ENCODE measurements around the gene SNX17. TPM values are rescaled to one million over a fixed set of nuclear protein-coding genes. Genes with fewer than 3 reads are reported as not detected.

The SNX17 gene
- total RNA-seq, 1 experiment from 2014 or later: 88.7 TPM

GRCh38 chr2:27363933-27364332 is 6.5 kb upstream of the SNX17 start:
- DNase-seq (ENCODE audit: extremely low read depth, low read depth): no peak

- DNase-seq (ENCODE audit: extremely low read depth, low read depth): peak; percentile 28
These were observed 868 bp upstream of the SNX17 start for GRCh38 chr2:27369471-27370025.

DNA sequence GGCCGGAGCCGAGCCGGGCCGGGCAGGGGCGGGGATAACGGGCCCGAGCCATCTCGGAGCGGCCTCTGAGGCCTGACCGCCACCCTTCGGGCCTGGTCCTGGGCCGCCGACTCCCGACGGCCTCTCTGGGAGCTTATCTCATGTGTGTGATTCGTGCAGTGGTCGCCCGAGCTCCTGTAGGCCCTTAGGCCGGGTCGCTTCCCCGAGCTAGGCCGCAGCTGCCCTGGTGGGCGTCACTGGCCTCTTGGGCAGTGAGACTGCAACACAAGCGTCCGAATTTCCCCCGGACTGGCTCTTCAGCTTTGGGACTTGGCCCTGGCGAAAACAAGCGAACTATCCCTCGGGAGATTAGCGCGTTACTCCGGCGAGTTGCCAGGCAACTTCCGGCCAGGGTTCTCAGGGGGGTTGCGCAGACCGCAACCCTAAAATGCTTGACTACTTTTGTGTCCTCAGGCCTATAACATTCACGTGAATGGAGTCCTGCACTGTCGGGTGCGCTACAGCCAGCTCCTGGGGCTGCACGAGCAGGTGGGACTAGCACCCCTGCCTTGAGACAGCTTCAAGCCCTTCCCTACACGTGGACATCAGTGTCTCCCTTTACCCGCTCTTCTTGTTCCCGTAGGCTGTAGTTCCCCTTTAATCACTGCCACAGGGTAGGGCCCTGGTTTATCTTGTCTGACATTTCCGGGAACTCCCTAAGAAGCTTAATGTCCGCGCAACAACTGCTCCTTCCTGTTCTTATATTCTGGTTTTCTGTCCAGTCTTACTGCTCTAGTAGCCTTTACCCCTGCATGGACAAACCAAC is 602 bp downstream of the SNX17 start:
- DNase-seq (ENCODE audit: extremely low read depth, low read depth): no peak

DNA sequence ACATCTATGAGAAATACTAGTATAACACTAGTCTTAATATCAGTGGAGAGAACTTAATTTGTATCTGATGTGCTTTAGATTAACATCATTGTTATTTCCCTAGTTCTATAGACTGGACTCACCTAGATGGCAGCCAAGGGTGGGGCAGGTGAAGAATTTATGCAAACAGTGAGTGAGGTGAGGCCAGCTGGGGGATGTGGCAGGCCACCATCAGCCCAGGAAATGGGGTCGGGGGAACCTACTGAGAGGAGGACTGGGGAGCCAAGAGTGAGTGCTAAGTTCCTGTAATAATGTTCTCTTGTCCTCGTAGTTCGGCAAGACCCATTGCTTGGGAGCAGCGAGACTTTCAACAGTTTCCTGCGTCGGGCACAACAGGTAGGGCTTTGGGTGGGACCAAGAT is 2.5 kb downstream of the SNX17 start:
- no peak for DNase-seq (ENCODE audit: extremely low read depth, low read depth)

GRCh38 chr2:27373567-27373966 is 3.2 kb downstream of the SNX17 start:
- no peak for DNase-seq (ENCODE audit: extremely low read depth, low read depth)

GRCh38 chr2:27375513-27376099 is 5.2 kb downstream of the SNX17 start:
- DNase-seq (ENCODE audit: extremely low read depth, low read depth): no peak

DNA sequence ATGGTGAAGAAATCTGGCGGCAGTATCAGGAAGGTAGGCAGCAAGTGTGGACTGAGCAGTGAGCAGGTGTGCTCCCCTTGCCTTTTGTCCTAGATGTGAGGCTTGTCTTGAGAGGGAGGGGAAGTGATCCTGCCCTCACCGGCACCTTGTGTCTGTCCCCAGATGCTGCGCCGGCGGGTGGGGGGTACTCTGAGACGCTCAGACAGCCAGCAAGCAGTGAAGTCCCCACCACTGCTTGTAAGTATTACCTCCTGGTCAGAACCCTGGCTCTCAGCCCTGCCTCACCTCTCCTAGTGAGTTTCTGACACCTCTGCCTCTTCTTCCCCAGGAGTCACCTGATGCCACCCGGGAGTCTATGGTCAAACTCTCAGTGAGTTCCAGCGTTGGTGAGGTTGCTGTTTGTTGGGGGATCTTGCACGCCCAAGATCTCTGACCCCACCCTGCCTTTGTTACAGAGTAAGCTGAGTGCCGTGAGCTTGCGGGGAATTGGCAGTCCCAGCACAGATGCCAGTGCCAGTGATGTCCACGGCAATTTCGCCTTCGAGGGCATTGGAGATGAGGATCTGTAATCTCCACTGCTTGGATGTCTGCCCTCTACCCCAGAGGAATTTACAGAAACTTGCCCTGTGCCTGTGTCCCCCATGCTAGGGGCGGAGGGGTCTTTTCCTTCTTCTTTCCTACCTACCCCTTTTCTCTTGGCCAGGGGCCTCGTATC is 5.9 kb downstream of the SNX17 start:
- DNase-seq (ENCODE audit: extremely low read depth, low read depth): no peak

GRCh38 chr2:27376866-27377617 is 6.6 kb downstream of the SNX17 start:
- no peak for DNase-seq (ENCODE audit: extremely low read depth, low read depth)

GRCh38 chr2:27377618-27378095 is 7.2 kb downstream of the SNX17 start:
- no peak for DNase-seq (ENCODE audit: extremely low read depth, low read depth)

DNA sequence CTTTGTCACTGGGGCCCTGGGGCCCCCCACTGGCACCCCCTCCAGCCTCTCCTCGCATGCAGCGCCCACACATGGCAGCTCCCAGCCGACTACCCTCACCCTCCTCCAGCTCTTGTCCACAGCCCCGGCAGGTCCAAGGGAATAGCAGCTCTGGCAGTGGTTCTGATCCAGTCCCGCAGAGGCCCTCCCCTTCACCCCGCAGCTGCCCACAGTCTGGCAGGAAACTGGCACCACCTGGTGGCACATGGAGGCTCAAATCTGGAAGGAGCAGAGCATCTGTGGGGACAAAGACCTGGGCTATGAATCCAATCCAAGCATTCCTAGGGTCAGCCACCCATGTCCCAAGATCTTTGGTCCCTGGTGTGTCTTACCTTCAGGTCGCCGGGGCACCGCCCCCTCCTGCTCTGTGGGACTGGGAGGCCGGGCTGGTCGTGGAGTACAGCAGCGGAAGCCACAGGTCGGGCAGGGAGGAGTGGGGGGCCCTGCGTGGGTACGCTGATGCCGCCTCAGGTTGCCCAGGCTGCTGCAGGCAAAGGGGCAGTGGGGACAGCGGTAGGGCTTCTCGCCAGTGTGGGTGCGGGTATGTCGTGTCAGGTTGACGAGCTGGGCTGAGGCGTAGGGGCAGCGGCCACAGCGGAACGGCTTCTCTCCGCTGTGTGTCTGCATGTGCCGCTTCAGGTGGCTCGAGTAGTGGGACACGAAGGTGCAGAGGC is 7.8 kb downstream of the SNX17 start:
- no peak for DNase-seq (ENCODE audit: extremely low read depth, low read depth)

DNA sequence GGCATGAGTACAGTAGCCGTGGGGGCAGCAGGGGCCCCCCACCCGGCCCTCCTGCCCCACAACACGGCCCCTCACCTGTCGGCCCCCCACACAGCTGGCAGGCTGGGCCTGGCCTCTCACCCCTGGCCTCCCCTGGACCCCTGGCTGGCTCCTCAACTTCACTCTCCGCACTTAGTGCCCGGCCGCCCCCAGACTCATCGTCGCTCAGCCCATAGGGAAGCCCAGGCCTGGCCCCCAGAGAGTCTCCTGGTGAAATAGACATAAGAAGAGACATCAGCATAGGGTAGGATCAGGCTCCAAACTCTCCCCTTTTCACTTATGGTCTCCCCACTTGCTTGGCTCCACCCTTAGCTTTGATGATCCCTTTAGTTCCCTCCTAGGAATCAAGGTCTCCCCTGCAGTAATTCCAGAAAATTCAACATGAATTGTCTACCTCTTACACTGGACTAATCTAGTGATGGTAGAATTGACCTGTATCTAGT is 8.4 kb downstream of the SNX17 start:
- DNase-seq (ENCODE audit: extremely low read depth, low read depth): no peak

GRCh38 chr2:27379383-27379835 is 9.0 kb downstream of the SNX17 start:
- no peak for DNase-seq (ENCODE audit: extremely low read depth, low read depth)

- DNase-seq (ENCODE audit: extremely low read depth, low read depth): peak; percentile 27
These were observed 9.6 kb downstream of the SNX17 start for GRCh38 chr2:27379836-27380625.

- DNase-seq (ENCODE audit: extremely low read depth, low read depth): peak; percentile 93
These were observed 10.5 kb downstream of the SNX17 start, which contains the start of gene ZNF513 for GRCh38 chr2:27380626-27381545. Gene ZNF513, minus strand, starts transcription at chr2:27380734. Its CDS starts 208 bp downstream, at chr2:27380526.

DNA sequence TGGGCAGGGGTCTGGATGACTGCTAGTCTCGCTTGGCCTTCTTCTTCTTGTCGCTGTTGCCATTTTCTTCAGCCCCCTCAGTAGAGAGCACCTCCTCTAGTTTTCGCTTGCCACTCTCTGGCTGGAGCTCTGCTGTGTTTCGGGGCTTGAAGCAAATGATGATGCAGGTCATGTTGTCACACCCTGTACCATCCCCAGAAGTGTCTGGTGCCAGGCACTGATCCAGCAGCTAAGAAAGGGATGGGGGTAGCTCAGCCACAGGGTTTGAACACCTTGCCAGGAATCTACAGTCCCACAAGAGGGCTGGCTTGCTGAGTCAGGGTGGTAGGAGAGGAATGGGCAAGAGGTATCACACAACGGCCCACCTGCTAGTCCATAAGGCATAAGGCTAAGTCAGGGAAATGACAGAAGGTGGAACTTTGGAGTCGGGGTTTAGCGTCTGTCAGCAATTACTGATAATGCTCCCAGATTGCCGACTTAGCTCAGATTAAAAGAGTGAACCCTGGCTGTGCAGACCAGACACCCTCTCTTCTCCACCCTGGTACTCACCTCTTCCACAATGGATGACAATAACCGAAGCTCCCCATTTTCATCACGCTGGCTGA is 11.3 kb downstream of the SNX17 start:
- DNase-seq (ENCODE audit: extremely low read depth, low read depth): no peak

- DNase-seq (ENCODE audit: extremely low read depth, low read depth): no peak
These were observed 20.6 kb downstream of the SNX17 start for GRCh38 chr2:27390822-27391679.
